GM13976 (cell line): ENCODE results near the gene MFSD12.
"Not testable (repeated sequence)": the region's sequence is repeated elsewhere in the genome, so short reads cannot be mapped to it uniquely, and the experiment has no call there.

Experiments used
- DNase-seq: peaks from one replicate; pipeline ENCODE4 v3.0.0; 2012; ENCODE audit warnings: low spot score
- CTCF ChIP-seq: IDR thresholded peaks from 2 replicates; pipeline ENCODE4 v1.5.1; 2012; ENCODE audit warnings: borderline replicate concordance, mild to moderate bottlenecking; ENCODE audit not compliant: insufficient read depth; ENCODE audit errors: extremely low read depth, missing control alignments, control extremely low read depth
- in situ Hi-C: fragments of 300-500 bp; cut with MboI; formaldehyde crosslinking; loops from one replicate; pipeline ENCODE4 v1.12.0; 2022; ENCODE audit warnings: low sequenced_read_pairs, mixed read lengths, inconsistent platforms; ENCODE audit not compliant: unreplicated experiment

Gene MFSD12

GRCh38 chr19:3512562-3513228 lies 44.7 kb downstream of the MFSD12 start:
- DNase-seq: no peak
- in situ Hi-C loops: no loop called here
- TF ChIP-seq CTCF: no peak

GRCh38 chr19:3511506-3512251 lies 45.7 kb downstream of the MFSD12 start:
- DNase-seq: no peak
- no peak for TF ChIP-seq CTCF
- in situ Hi-C loops: no loop called here

GRCh38 chr19:3510727-3511126 lies 46.7 kb downstream of the MFSD12 start:
- no peak for DNase-seq
- no peak for TF ChIP-seq CTCF
- in situ Hi-C loops: no loop called here

- DNase-seq: no peak
- TF ChIP-seq CTCF: no peak
- in situ Hi-C loops: no loop called here
Observed at GRCh38 chr19:3509566-3509989, 47.8 kb downstream of the MFSD12 start.

GRCh38 chr19:3508771-3509535 lies 48.4 kb downstream of the MFSD12 start:
- no peak for TF ChIP-seq CTCF
- in situ Hi-C loops: no loop called here
- DNase-seq: no peak

- DNase-seq, in situ Hi-C loops: not testable (repeated sequence)
Observed at GRCh38 chr19:3508121-3508661, 49.2 kb downstream of the MFSD12 start.
